Measurements from ENCODE around the gene SLC22A6.

The SLC22A6 gene

DNA sequence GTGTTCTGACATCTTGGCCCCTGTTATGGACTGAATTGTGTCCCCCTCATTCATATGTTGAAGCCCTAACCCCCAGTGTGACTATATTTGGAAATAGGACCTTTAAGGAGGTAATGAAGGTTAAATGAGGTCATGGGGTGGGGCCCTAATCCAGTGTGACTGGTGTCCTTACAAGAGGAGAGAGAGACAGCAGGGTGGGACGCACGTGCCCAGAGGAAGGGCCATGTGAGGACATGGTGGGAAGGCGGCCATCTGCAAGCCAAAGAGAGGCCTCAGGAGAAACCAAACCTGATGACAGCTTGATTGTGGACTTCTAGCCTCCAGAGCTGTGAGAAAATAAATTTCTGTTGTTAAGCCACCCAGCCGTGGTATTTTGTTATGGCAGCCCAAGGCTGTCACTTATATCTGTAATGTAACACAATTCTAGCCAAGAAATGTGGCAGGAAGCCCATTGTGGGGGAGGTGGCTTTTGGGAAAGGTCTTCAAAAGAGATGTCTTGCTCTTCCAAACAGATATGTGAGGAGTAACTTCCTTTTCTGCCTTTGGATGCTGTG lies 23.7 kb downstream of the SLC22A6 start:
- Histone ChIP-seq H4K91ac (ENCODE audit: low read length) (no peak overlapping the region), H2BK12ac (ENCODE audit: low read length in 2 of 2) (no peak overlapping the region), H2AK5ac (ENCODE audit: low read length, severe bottlenecking) (no peak overlapping the region), H3K9me3 (ENCODE audit: control insufficient read depth, low read length) (no peaks in the 10 kb centered on the region), H3K23ac (ENCODE audit: low read length in 2 of 2) (no peak overlapping the region), H3K27me3 (ENCODE audit: control insufficient read depth in 1 of 2, insufficient read depth in 1 of 2, low read length in 2 of 2) (peaks cover 0 to 4% of the 10 kb centered on the region in 2 experiments), H2AFZ (ENCODE audit: low read depth, low read length) (no peak overlapping the region), H2BK120ac (ENCODE audit: low read depth, low read length) (no peak overlapping the region), H3K4ac (ENCODE audit: low read depth in 1 of 2, low read length in 2 of 2) (no peak overlapping the region), H3K4me1 (ENCODE audit: control insufficient read depth, insufficient read depth, low read depth, low read length) (no peaks in the 10 kb centered on the region), H3K9ac (ENCODE audit: low read length) (no peak overlapping the region), H3K18ac (ENCODE audit: low read depth in 1 of 2, low read length in 2 of 2) (no peak overlapping the region), H3K79me1 (replicated peaks; ENCODE audit: low read length, poor library complexity, severe bottlenecking) (no peaks in the 10 kb centered on the region), H2BK15ac (ENCODE audit: low read depth, poor library complexity, severe bottlenecking) (no peak overlapping the region), H4K8ac (ENCODE audit: low read length) (no peak overlapping the region), H2BK5ac (ENCODE audit: low read depth, low read length, poor library complexity, severe bottlenecking) (no peak overlapping the region), H3K4me2 (ENCODE audit: low read length, poor library complexity, severe bottlenecking) (no peak overlapping the region), H3K27ac (ENCODE audit: low read length, poor library complexity, severe bottlenecking) (no peak overlapping the region), H3K14ac (ENCODE audit: low read length in 2 of 2) (no peak overlapping the region), H3K36me3 (ENCODE audit: control insufficient read depth in 1 of 2, insufficient read depth in 2 of 2, low read depth in 1 of 2, low read length in 2 of 2) (no peaks in the 10 kb centered on the region), H3K4me3 (ENCODE audit: insufficient read depth in 1 of 2, low read depth in 1 of 2, low read length in 2 of 2) (no peak overlapping the region)
- no peak for DNase-seq
- WGBS, result 76% methylated on average over 3 of the region's 4 CpGs

DNA sequence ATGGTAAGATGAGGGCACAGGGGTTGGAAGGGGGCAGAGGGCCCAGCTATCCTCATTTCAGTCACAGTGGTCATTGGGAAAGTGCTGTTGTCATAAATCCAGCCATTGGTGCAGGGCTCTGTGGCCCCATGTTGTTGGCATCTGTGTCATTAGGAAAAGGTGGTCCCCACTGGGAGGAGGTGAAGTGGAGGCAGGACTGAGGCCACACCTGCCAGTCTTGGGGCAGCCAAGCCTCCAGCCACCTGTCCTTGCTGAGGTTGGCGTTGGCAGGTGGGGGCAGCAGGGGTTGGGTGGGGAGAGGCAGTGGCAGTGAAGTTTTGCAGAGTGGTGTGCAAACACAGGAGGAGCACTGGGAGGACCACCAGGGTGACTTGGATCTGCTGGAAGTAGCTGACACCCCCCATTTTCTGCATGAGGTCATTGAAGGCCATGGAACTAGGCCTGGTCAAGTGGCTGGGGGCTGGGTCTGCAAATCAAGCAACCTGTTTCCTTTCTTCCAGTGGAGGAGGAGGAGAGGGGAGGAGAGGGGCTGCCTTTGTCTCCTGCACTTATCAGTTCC lies 25.3 kb downstream of the SLC22A6 start:
- H3K79me1 ChIP-seq (replicated peaks; ENCODE audit: low read length, poor library complexity, severe bottlenecking), result no peaks in the 10 kb centered on the region
- H3K4me3 ChIP-seq (ENCODE audit: insufficient read depth in 1 of 2, low read depth in 1 of 2, low read length in 2 of 2), result no peak overlapping the region
- no peak overlapping the region for H3K23ac ChIP-seq (ENCODE audit: low read length in 2 of 2)
- no peaks in the 10 kb centered on the region for H3K36me3 ChIP-seq (ENCODE audit: control insufficient read depth in 1 of 2, insufficient read depth in 2 of 2, low read depth in 1 of 2, low read length in 2 of 2)
- WGBS, result 75% methylated on average over 1 of the region's 1 CpG
- no peaks in the 10 kb centered on the region for H3K4me1 ChIP-seq (ENCODE audit: control insufficient read depth, insufficient read depth, low read depth, low read length)
- H3K4me2 ChIP-seq (ENCODE audit: low read length, poor library complexity, severe bottlenecking), result no peak overlapping the region
- H2BK5ac ChIP-seq (ENCODE audit: low read depth, low read length, poor library complexity, severe bottlenecking), result no peak overlapping the region
- H3K18ac ChIP-seq (ENCODE audit: low read depth in 1 of 2, low read length in 2 of 2), result no peak overlapping the region
- H3K27me3 ChIP-seq (ENCODE audit: control insufficient read depth in 1 of 2, insufficient read depth in 1 of 2, low read length in 2 of 2), result no peaks in the 10 kb centered on the region
- H2BK15ac ChIP-seq (ENCODE audit: low read depth, poor library complexity, severe bottlenecking), result no peak overlapping the region
- no peak overlapping the region for H3K9ac ChIP-seq (ENCODE audit: low read length)
- no peak overlapping the region for H3K27ac ChIP-seq (ENCODE audit: low read length, poor library complexity, severe bottlenecking)
- H4K8ac ChIP-seq (ENCODE audit: low read length), result no peak overlapping the region
- H2BK12ac ChIP-seq (ENCODE audit: low read length in 2 of 2), result no peak overlapping the region
- H4K91ac ChIP-seq (ENCODE audit: low read length), result peak overlapping the region; percentile 27
- H3K4ac ChIP-seq (ENCODE audit: low read depth in 1 of 2, low read length in 2 of 2), result no peak overlapping the region
- H2AK5ac ChIP-seq (ENCODE audit: low read length, severe bottlenecking), result no peak overlapping the region
- no peak overlapping the region for H3K14ac ChIP-seq (ENCODE audit: low read length in 2 of 2)
- H3K9me3 ChIP-seq (ENCODE audit: control insufficient read depth, low read length), result no peaks in the 10 kb centered on the region
- DNase-seq, result no peak
- no peak overlapping the region for H2AFZ ChIP-seq (ENCODE audit: low read depth, low read length)
- no peak overlapping the region for H2BK120ac ChIP-seq (ENCODE audit: low read depth, low read length)

DNA sequence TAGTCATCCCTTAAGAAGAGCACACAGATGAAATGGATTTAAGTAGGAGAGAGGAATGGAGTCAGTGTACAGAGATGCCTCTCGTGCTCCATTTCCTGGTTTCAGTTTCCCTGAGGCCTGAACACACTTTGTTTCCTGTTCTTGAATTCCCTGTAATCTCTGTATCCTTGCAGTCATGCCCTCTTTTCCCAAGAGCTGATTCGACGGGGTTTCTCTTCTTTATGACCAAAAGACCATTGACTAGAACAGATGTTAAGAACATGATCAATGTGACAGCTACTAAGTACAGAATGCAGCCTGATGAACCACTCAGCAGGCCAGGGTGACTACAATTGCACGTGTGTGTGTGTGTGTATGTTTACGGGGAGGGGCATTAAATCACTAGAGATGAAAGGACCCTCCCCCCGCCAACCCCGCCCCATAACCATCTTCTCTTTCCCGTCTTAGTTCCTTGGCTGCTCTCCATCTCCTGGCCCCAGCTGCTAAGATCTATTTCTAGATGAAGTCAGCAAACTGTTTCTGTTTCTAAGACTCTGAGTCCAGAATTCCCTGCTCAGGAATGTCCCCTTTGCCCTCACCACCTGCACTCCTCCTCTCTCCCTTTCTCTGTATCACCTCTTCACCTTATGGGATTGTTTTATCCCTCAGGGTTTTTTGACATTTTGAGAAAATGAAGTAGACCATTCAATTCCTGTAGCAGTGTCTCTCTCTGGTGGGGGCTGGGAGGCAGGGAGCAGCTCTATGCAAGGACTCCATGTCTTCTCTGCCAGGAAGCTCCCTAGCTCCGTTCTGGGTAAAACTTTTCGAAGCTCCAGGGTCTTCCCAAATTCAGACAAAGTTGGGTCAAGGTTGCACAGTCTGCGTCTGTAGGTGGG lies 26.0 kb downstream of the SLC22A6 start:
- H3K18ac ChIP-seq (ENCODE audit: low read depth in 1 of 2, low read length in 2 of 2), result no peak overlapping the region
- H2BK120ac ChIP-seq (ENCODE audit: low read depth, low read length), result no peak overlapping the region
- no peaks in the 10 kb centered on the region for H3K36me3 ChIP-seq (ENCODE audit: control insufficient read depth in 1 of 2, insufficient read depth in 2 of 2, low read depth in 1 of 2, low read length in 2 of 2)
- peak overlapping the region; percentile 65 for H3K9ac ChIP-seq (ENCODE audit: low read length)
- H3K27ac ChIP-seq (ENCODE audit: low read length, poor library complexity, severe bottlenecking), result no peak overlapping the region
- no peak overlapping the region for H3K4ac ChIP-seq (ENCODE audit: low read depth in 1 of 2, low read length in 2 of 2)
- H3K14ac ChIP-seq (ENCODE audit: low read length in 2 of 2), result no peak overlapping the region
- no peaks in the 10 kb centered on the region for H3K4me1 ChIP-seq (ENCODE audit: control insufficient read depth, insufficient read depth, low read depth, low read length)
- H3K79me1 ChIP-seq (replicated peaks; ENCODE audit: low read length, poor library complexity, severe bottlenecking), result no peaks in the 10 kb centered on the region
- H2BK5ac ChIP-seq (ENCODE audit: low read depth, low read length, poor library complexity, severe bottlenecking), result no peak overlapping the region
- no peak overlapping the region for H3K23ac ChIP-seq (ENCODE audit: low read length in 2 of 2)
- H3K9me3 ChIP-seq (ENCODE audit: control insufficient read depth, low read length), result no peaks in the 10 kb centered on the region
- H2BK15ac ChIP-seq (ENCODE audit: low read depth, poor library complexity, severe bottlenecking), result no peak overlapping the region
- peaks cover 0 to 2% of the 10 kb centered on the region in 2 experiments for H3K27me3 ChIP-seq (ENCODE audit: control insufficient read depth in 1 of 2, insufficient read depth in 1 of 2, low read length in 2 of 2)
- H3K4me2 ChIP-seq (ENCODE audit: low read length, poor library complexity, severe bottlenecking), result no peak overlapping the region
- 64% methylated on average over 10 of the region's 11 CpGs for WGBS
- no peak overlapping the region for H2AK5ac ChIP-seq (ENCODE audit: low read length, severe bottlenecking)
- H3K4me3 ChIP-seq (ENCODE audit: insufficient read depth in 1 of 2, low read depth in 1 of 2, low read length in 2 of 2), result peak overlapping the region in 1 of 2 experiments; percentile 58
- no peak overlapping the region for H2AFZ ChIP-seq (ENCODE audit: low read depth, low read length)
- no peak overlapping the region for H4K91ac ChIP-seq (ENCODE audit: low read length)
- no peak overlapping the region for H4K8ac ChIP-seq (ENCODE audit: low read length)
- peak; percentile 23 for DNase-seq
- no peak overlapping the region for H2BK12ac ChIP-seq (ENCODE audit: low read length in 2 of 2)

DNA sequence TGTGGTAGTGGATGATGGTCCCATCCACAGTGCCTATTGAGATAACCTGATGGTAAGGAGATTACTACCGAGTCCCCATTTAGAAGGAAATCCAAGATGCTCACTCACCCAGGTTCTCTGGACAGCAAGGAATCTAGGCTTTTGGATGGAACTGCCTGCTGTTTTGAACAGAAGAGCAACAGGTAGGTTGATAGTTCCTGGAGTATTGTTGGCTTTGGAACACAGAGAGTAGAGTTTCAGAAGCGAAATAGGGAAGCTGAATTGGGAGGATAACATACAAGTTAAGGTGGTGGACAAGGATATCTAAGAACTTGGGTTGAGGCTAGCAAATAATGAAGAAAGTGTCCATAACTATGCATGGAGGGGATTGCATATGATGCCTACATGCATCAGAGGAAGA lies 27.6 kb downstream of the SLC22A6 start:
- DNase-seq, result no peak
- H2BK12ac ChIP-seq (ENCODE audit: low read length in 2 of 2), result no peak overlapping the region
- H2BK120ac ChIP-seq (ENCODE audit: low read depth, low read length), result no peak overlapping the region
- H3K79me1 ChIP-seq (replicated peaks; ENCODE audit: low read length, poor library complexity, severe bottlenecking), result no peaks in the 10 kb centered on the region
- no peak overlapping the region for H3K14ac ChIP-seq (ENCODE audit: low read length in 2 of 2)
- no peak overlapping the region for H2AFZ ChIP-seq (ENCODE audit: low read depth, low read length)
- peaks cover 0 to 2% of the 10 kb centered on the region in 2 experiments for H3K27me3 ChIP-seq (ENCODE audit: control insufficient read depth in 1 of 2, insufficient read depth in 1 of 2, low read length in 2 of 2)
- no peak overlapping the region for H3K18ac ChIP-seq (ENCODE audit: low read depth in 1 of 2, low read length in 2 of 2)
- H3K9ac ChIP-seq (ENCODE audit: low read length), result no peak overlapping the region
- H3K4me1 ChIP-seq (ENCODE audit: control insufficient read depth, insufficient read depth, low read depth, low read length), result no peaks in the 10 kb centered on the region
- H3K27ac ChIP-seq (ENCODE audit: low read length, poor library complexity, severe bottlenecking), result no peak overlapping the region
- no peak overlapping the region for H2BK15ac ChIP-seq (ENCODE audit: low read depth, poor library complexity, severe bottlenecking)
- H2AK5ac ChIP-seq (ENCODE audit: low read length, severe bottlenecking), result no peak overlapping the region
- no peak overlapping the region for H2BK5ac ChIP-seq (ENCODE audit: low read depth, low read length, poor library complexity, severe bottlenecking)
- H4K8ac ChIP-seq (ENCODE audit: low read length), result no peak overlapping the region
- no peaks in the 10 kb centered on the region for H3K36me3 ChIP-seq (ENCODE audit: control insufficient read depth in 1 of 2, insufficient read depth in 2 of 2, low read depth in 1 of 2, low read length in 2 of 2)
- no peak overlapping the region for H3K23ac ChIP-seq (ENCODE audit: low read length in 2 of 2)
- H3K4me3 ChIP-seq (ENCODE audit: insufficient read depth in 1 of 2, low read depth in 1 of 2, low read length in 2 of 2), result no peak overlapping the region
- no peak overlapping the region for H3K4me2 ChIP-seq (ENCODE audit: low read length, poor library complexity, severe bottlenecking)
- H3K9me3 ChIP-seq (ENCODE audit: control insufficient read depth, low read length), result no peaks in the 10 kb centered on the region
- H3K4ac ChIP-seq (ENCODE audit: low read depth in 1 of 2, low read length in 2 of 2), result no peak overlapping the region
- 76% methylated on average over 2 of the region's 2 CpGs for WGBS
- no peak overlapping the region for H4K91ac ChIP-seq (ENCODE audit: low read length)

Measured in mesenchymal stem cell (in vitro differentiated cells and primary cell).